OCI-LY3 (cell line): ENCODE data around the gene PANK4.

Source experiments
- H2AFZ ChIP-seq: fragments of 200-600, 300-600 bp; shearing (Covaris generic); 2 replicates; pipeline ENCODE4 v1.6.0; 2014; ENCODE audit warnings: antibody characterized with exemption, low read depth, low read length
- H3K27ac ChIP-seq: fragments of 200-600, 300-600 bp; sonication (generic); 2 replicates; pipeline ENCODE4 v1.5.1; 2014; ENCODE audit warnings: mild to moderate bottlenecking, low read length, moderate library complexity, mixed read lengths
- H3K27me3 ChIP-seq: fragments of 200-600, 300-600 bp; sonication (generic); 2 replicates; pipeline ENCODE4 v1.6.1; 2014; ENCODE audit warnings: low read depth, low read length, mixed read lengths
- H3K36me3 ChIP-seq: fragments of 200-600, 300-600 bp; sonication (generic); replicated peaks from 2 replicates; pipeline ENCODE3; 2014; ENCODE audit warnings: low read depth, low read length, mixed read lengths
- H3K4me1 ChIP-seq: fragments of 300-600, 200-600 bp; sonication (generic); 2 replicates; pipeline ENCODE4 v1.6.1; 2014; ENCODE audit warnings: low read length, mixed read lengths
- H3K4me2 ChIP-seq: fragments of 200-600, 300-600 bp; sonication (generic); 2 replicates; pipeline ENCODE4 v1.6.1; 2014; ENCODE audit warnings: low read length, mixed read lengths
- H3K4me3 ChIP-seq: fragments of 300-600, 200-600 bp; sonication (generic); 2 replicates; pipeline ENCODE4 v1.5.1; 2014; ENCODE audit warnings: antibody characterized with exemption, mild to moderate bottlenecking, low read length, moderate library complexity
- H3K79me2 ChIP-seq: fragments of 300-600, 200-600 bp; shearing (Covaris generic); 2 replicates; pipeline ENCODE4 v1.6.1; 2014; ENCODE audit warnings: mild to moderate bottlenecking, low read length, mixed read lengths
- H3K9ac ChIP-seq: fragments of 300-600, 200-600 bp; shearing (Covaris generic); 2 replicates; pipeline ENCODE4 v1.6.0; 2014; ENCODE audit warnings: mild to moderate bottlenecking, low read length, moderate library complexity
- H3K9me3 ChIP-seq: fragments of 200-600, 300-600 bp; shearing (Covaris generic); 2 replicates; pipeline ENCODE4 v1.6.1; 2014; ENCODE audit warnings: low read length, mixed read lengths; ENCODE audit not compliant: insufficient read depth
- H4K20me1 ChIP-seq: fragments of 200-600, 300-600 bp; sonication (generic); 2 replicates; pipeline ENCODE4 v1.6.1; 2016; ENCODE audit warnings: low read length, mixed read lengths; ENCODE audit not compliant: insufficient read depth
- EZH2phosphoT487 ChIP-seq: fragments of 200-600 bp; shearing (Covaris generic); IDR thresholded peaks from 2 replicates; pipeline ENCODE4 v1.6.1; 2018; ENCODE audit warnings: antibody characterized with exemption, mixed run types, low read depth
- TF ChIP-seq, protein P1 (sequence below): fragments of 200-600, 300-600 bp; sonication (generic); IDR thresholded peaks from 2 replicates; pipeline ENCODE4 v1.5.1; 2014; ENCODE audit warnings: antibody characterized with exemption, low read length, low read depth

PANK4 gene

DNA sequence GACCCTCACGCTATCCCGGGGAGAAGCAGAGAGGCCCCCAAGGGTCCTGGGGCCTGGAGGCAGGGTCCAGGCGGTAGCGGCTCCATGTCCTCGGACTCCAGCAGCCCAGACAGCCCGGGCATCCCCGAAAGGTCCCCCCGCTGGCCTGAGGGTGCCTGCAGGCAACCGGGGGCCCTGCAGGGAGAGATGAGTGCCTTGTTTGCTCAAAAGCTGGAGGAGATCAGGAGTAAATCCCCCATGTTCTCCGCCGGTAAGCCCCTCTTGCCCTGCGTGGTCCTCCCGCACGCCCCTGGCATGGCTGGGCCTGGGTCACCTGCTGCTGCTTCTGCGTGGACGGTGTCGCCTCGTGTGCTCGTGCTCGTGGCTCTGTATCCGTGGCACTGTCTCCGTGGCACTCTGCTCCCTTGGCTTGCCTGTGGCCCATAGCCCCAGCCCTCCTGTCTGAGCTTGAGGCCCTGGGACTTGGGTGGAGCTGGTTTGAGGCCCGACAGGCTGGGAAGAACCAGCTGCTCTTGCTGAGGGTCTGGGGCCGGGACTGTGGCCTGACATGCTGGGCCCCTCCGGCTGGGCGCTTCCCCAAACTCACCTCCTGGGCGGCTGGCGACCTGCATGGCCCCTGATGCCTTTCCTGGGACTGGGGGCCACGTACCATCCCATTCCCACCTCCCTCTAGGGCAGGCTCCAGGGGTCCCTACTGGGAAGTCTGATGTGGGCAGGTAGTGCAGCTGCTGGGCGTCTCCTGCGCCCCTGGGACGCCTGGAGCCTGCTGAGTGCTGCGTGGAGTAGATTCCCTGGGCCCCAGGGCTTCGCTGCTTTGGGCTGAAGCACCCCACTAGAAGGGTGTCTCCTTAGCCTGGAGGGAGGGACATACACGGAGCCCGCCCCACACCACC lies 23.5 kb downstream of the PANK4 start:
- Histone ChIP-seq H3K4me3 (no peak overlapping the region), H3K9ac (no peak overlapping the region), H3K4me1 (no peaks in the 10 kb centered on the region), H3K9me3 (no peaks in the 10 kb centered on the region), H3K36me3 (no peaks in the 10 kb centered on the region), H2AFZ (no peak overlapping the region), H4K20me1 (no peaks in the 10 kb centered on the region), H3K79me2 (no peaks in the 10 kb centered on the region), H3K27me3 (no peaks in the 10 kb centered on the region), H3K4me2 (no peak overlapping the region), H3K27ac (no peak overlapping the region)
- TF ChIP-seq, protein P1, sequence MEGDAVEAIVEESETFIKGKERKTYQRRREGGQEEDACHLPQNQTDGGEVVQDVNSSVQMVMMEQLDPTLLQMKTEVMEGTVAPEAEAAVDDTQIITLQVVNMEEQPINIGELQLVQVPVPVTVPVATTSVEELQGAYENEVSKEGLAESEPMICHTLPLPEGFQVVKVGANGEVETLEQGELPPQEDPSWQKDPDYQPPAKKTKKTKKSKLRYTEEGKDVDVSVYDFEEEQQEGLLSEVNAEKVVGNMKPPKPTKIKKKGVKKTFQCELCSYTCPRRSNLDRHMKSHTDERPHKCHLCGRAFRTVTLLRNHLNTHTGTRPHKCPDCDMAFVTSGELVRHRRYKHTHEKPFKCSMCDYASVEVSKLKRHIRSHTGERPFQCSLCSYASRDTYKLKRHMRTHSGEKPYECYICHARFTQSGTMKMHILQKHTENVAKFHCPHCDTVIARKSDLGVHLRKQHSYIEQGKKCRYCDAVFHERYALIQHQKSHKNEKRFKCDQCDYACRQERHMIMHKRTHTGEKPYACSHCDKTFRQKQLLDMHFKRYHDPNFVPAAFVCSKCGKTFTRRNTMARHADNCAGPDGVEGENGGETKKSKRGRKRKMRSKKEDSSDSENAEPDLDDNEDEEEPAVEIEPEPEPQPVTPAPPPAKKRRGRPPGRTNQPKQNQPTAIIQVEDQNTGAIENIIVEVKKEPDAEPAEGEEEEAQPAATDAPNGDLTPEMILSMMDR = no peak
- no peak for TF ChIP-seq EZH2phosphoT487

DNA sequence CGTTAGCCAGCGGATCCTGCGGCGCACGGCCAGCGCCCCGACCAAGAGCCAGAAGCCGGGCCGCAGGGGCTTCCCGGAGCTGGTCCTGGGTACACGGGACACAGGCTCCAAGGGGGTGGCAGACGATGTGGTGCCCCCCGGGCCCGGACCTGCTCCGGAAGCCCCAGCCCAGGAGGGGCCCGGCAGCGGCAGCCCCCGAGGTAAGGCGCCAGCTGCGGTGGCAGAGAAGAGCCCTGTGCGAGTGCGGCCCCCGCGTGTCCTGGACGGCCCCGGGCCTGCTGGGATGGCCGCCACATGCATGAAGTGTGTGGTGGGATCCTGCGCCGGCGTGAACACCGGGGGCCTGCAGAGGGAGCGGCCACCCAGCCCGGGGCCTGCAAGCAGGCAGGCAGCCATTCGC lies 24.2 kb downstream of the PANK4 start:
- H3K79me2 ChIP-seq = no peaks in the 10 kb centered on the region
- no peak overlapping the region for H3K9ac ChIP-seq
- H3K27me3 ChIP-seq = no peaks in the 10 kb centered on the region
- no peak overlapping the region for H2AFZ ChIP-seq
- no peak overlapping the region for H3K4me2 ChIP-seq
- no peak overlapping the region for H3K27ac ChIP-seq
- TF ChIP-seq, protein P1 = no peak
- no peak for TF ChIP-seq EZH2phosphoT487
- no peak overlapping the region for H3K4me3 ChIP-seq
- H3K4me1 ChIP-seq = no peaks in the 10 kb centered on the region
- no peaks in the 10 kb centered on the region for H3K36me3 ChIP-seq
- H4K20me1 ChIP-seq = no peaks in the 10 kb centered on the region
- no peaks in the 10 kb centered on the region for H3K9me3 ChIP-seq

DNA sequence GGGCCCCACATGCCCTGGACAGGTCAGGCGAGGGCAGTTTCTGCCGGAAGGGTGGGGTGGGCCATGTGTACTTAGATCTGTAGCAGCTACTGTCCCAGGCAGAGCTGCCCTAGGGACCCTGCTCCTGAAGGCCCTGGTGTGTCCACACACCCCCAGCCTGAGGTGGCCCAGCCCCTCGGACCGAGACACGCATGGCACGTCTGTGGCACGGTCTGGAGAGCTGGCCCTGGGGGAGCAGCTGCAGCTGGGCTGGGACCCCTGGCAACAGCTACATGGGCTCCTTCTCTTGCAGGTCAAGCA lies 24.6 kb downstream of the PANK4 start:
- TF ChIP-seq, protein P1 = no peak
- no peak for TF ChIP-seq EZH2phosphoT487
- no peaks in the 10 kb centered on the region for H3K4me1 ChIP-seq
- H3K36me3 ChIP-seq = no peaks in the 10 kb centered on the region
- no peak overlapping the region for H2AFZ ChIP-seq
- no peak overlapping the region for H3K4me2 ChIP-seq
- H3K79me2 ChIP-seq = no peaks in the 10 kb centered on the region
- no peaks in the 10 kb centered on the region for H3K9me3 ChIP-seq
- H4K20me1 ChIP-seq = no peaks in the 10 kb centered on the region
- H3K9ac ChIP-seq = no peak overlapping the region
- no peaks in the 10 kb centered on the region for H3K27me3 ChIP-seq
- H3K4me3 ChIP-seq = no peak overlapping the region
- H3K27ac ChIP-seq = no peak overlapping the region

DNA sequence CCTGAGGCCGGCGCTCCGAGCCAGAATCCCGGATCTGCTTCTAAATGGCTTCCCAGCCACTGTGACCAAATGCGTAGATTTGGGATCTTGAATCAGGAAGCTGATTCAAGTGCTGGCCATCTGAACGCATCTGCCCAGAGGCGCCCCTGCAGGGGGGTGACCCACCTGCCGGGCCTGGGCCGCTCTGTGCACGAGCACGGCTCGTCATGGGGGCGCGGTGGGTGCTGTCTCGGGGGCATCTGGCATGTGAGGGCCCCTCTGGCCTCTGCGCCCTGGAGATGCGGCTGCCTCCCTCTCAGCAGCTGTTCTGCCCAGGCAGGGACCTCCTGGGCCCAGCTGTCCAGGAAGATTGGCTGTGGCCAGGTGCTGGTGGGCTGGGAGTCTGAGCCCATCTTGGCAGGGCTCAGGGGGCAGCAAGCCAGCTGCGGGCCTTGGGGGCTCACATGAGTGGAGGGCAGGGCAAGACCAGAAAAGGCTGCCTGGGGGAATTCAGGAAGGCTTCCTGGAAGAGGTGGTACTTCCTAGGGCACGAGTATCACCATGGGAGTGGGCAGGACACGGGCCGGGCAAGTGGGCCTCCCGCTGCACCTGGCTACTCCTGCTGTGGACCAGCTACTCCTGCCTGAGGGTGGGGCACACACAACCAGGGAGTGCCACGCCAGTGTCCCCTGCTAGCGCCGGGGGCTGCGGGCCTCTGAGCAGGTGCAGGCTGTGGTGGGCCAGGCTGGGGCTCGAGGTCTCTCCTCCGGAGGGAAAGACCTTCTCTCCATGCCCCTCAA lies 25.2 kb downstream of the PANK4 start:
- Histone ChIP-seq H3K27ac (no peak overlapping the region), H3K36me3 (no peaks in the 10 kb centered on the region), H3K4me3 (no peak overlapping the region), H3K9me3 (no peaks in the 10 kb centered on the region), H4K20me1 (no peaks in the 10 kb centered on the region), H3K4me1 (no peaks in the 10 kb centered on the region), H3K79me2 (no peaks in the 10 kb centered on the region), H3K9ac (no peak overlapping the region), H3K4me2 (no peak overlapping the region), H2AFZ (no peak overlapping the region), H3K27me3 (no peaks in the 10 kb centered on the region)
- TF ChIP-seq, protein P1 = no peak
- TF ChIP-seq EZH2phosphoT487 = no peak
